HG02938 (cell line): Measurements from ENCODE around the gene SIDT2.

Experiments used
- ATAC-seq: cut with Tn5 transposase; IDR thresholded peaks from one replicate; pipeline ENCODE4 v1.9.1; 2021; ENCODE audit warnings: mild to moderate bottlenecking, moderate library complexity; ENCODE audit not compliant: unreplicated experiment

Gene SIDT2

DNA sequence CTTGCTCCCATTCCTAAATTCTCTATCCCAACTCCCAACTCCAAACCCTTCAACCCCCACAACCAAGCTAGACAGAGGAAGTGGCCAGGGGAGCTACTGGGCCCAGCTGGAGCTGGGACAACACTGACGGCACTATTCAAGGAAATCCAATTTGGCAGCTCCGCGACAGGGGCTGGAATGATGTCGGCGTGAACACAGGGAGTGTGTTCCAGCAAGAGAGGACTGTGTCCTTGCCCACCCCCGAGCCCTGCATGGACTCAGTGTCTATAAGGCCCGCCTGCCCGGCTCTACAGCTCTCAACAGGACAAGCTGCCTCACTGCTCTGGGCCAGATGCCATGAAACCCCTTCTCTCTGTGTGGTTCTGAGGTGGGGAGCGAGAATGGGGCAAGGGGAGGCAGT lies 42.0 kb downstream of the SIDT2 start:
- no peak for ATAC-seq

DNA sequence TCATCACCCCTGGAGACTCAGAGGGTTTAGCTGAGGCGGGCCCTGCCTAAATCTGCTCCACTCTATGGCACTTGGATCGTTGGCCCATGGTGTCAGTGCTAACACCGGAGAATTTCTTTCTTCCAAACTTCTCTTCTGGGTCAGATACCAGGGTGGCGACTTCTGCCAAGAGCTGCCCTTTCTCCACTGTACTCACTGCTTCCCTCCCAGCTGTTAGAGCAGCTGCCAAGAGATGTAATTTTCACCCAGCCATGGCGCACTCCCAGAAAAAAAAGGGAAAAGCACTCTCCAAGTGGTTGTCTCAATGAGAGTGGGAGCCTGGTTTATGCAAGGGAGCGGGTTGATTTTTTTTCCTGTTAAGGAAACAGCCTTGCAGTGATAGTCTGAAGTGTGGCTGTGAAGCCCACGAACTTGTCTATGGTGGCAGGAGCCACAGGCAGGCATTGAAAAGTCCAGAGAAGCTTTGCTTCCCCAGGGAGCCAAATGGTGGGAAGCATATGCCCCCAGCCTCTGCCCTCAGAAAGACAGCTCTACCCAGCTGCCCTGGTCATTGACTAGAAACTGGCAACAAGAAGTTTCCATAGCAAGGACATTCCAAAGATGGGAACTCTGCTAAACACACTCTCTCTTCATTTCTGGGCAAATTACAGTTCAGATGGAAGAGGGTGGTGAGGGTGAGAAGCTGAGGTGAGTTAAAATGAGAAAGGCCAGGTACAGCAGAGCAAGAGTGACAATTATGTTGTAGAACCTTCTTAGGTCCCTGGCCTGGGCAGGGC lies 42.6 kb downstream of the SIDT2 start:
- ATAC-seq: no peak

DNA sequence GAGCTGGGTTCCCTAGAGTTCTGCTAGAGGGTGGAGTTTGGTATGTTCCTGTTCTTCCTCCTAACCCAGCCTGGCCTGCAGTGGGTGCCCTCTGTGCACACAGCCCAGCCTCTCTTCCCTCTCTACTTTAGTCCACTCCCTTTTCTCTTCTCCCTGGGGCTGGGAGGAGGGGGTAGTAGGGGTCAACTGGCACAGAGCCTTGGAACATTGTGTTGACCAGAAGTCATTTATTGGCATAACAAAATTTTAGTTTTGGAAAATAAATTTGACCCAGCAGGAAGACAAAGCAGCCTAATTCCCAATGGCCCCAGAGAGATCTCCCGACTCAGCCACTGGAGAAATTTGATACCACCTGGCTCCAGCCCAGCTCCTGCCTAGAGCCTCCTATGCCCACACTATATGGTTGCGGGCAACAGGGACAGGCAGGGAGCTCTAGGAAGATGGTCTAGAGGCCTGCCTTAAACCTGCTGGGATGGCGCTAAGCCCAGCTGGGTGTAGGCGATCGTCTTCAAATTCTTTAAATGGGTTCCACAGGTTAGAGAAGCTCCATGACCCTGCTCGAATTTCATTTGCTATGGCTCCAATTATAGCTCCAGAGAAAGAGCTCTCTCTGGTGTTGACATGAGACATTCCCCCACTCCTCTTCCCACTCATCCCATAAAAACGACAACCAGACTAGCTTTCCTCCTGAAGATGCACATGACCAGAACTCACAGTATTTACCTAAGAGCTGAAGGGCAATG lies 43.4 kb downstream of the SIDT2 start:
- no peak for ATAC-seq

GRCh38 chr11:117222991-117223740 lies 44.6 kb downstream of the SIDT2 start:
- no peak for ATAC-seq

DNA sequence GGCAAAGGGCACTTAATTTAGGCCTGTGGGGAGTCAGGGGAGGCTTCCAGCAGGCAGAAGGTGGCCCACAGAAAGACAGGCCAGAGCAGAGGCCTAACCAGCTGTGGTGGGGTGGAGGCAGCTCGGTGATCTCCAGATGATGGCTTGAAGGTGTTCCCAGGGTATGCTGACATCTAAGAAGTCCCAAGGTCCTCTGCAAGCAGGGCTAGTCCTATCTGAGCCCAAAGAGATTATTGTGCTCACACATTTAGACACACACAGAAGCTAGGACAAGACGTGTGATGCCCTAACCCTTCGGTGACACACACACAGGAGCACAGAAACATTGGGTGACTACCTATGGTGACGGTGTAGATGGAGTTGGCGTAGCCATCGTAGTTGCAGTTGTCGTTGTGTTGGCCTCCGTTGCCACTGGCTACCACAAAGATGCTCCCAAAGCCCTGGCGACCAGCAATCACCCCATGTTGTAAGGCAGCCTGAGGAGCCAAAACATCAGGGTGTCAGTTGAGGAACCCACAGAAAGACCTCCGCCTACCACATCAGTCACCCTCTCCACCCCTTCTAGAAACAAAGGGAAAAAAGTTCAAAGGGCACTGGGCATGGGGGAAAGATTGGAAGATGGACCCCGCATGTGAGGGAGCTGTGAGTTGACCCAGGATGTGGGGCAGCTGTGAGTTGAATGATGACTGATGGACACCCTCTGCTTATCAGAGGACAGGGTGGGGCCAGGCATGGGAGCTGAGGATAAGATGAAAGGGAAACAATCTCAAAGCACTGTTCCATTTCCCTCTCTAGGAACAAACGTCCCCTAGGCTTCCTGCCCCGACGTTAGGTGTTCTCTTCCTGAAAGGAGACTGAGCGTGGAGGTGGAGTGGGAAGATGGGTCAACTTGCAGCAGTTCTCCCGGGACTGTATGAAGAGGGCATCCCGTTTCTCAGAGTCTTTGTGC lies 45.5 kb downstream of the SIDT2 start:
- no peak for ATAC-seq

- ATAC-seq: no peak
Observed at GRCh38 chr11:117225553-117226170, 47.1 kb downstream of the SIDT2 start.

GRCh38 chr11:117226388-117227385 lies 48.1 kb downstream of the SIDT2 start:
- ATAC-seq: no peak

DNA sequence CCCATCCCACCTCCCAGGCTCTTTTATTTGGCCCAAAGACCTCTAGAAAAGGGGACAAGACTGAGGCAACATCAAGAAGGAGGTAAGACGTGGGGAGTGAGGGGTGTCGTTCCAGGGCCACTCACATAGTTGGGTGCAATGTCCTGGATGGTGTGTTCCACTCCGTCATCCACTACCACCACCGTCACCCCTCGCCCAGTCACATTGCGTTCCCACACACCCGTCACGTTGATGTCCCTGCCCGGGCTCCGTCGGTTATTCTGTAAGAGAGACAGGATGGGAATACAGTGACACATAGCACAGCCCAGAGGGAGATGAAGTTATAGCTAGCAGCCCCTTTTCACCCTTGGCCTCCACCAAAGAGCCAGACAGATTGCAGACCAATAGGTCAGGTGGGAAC lies 49.5 kb downstream of the SIDT2 start:
- ATAC-seq: no peak

GRCh38 chr11:117229411-117229810 lies 50.9 kb downstream of the SIDT2 start:
- no peak for ATAC-seq

GRCh38 chr11:117229931-117230285 lies 51.4 kb downstream of the SIDT2 start:
- ATAC-seq: no peak

DNA sequence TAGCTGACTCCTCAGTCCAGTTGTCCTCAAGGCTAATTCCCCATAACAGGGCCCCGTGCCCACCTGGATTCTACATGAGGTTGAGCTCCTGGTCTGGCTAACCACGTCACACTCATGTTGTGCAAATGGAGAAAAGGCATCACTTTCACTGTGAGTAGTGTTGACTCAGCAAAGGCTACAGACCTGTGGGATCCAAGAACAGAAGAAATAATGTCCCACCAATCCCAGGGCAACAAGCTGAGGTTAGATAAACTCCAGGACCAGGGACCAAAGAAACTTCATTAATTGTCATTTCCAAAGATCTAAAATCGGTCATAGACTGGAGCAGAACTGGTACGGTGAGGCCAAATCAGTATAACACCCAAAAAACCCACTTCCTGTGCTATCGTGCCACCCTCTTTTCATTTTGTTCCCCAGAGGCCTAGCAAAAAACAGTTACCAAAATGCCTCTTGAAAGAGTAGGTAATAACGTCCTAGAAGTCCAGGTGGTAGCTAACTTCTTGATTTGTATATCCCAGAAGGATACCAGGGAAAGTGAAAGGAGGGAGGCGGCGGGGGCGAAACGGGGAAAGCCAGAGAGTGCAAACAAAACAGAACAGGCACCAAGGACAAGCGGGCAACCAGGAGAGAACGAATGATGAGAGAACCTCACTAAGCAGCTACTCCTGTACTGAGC lies 51.9 kb downstream of the SIDT2 start:
- no peak for ATAC-seq

- no peak for ATAC-seq
Observed at GRCh38 chr11:117230999-117231841, 52.7 kb downstream of the SIDT2 start.

DNA sequence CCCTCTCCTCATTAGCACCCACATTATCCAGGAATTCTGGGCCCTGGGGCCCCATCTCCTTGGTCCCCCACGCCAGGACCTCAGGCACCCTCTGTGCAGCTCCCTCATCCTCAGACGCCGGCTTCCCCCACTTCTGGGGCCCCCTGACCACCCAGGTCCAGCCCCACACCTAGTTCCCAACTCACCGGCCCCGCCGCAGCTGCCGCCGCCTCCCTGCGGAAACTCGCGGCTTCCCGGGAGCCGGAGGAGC lies 53.2 kb downstream of the SIDT2 start, which contains the start of gene PCSK7:
PCSK7 (minus strand) TSS at position 232 of the 250 bp plus-strand sequence. CDS start 2,229 bp downstream, outside the sequence.
- ATAC-seq: no peak

GRCh38 chr11:117232092-117232878 lies 53.7 kb downstream of the SIDT2 start, which contains the start of gene RNF214:
Gene RNF214, plus strand, starts transcription at chr11:117232671. Its CDS starts 1,602 bp downstream, at chr11:117234273.
- peak; percentile 53 for ATAC-seq

DNA sequence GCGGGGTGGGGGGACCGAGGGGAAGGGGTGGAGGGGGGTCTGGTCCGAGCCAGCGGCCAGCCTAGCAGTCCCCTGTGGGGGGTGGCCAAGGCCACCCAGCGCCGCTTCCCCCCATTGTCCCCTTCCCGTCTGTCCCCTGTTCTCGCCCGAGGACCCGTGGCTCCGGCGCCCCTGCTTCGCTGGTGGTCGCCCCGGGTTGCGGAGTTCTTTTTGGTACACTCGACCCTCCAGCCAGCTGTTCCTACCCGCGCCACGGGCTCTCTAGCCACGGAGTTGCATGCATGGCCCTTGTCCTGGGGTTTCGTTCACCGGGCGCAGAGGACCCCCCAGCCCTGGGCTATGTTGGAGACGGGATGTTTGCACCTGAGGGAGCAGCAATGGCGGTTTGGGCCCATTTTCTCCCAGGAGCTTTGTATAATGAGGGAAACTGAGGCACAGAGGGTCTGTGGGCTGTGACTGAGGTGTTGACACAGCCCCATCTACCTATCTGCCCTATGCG lies 54.4 kb downstream of the SIDT2 start:
- ATAC-seq: no peak

GRCh38 chr11:117238221-117238620 lies 59.7 kb downstream of the SIDT2 start:
- no peak for ATAC-seq

- no peak for ATAC-seq
Observed at GRCh38 chr11:117239295-117239694, 60.8 kb downstream of the SIDT2 start.
